Activated T-cell treated with anti-CD3 and anti-CD28 coated beads, Interleukin-2, amount 50 U/mL, for 72 hours (primary cell): ENCODE measurements around the gene CKS1B. TPM values are rescaled to one million over a fixed set of nuclear protein-coding genes. Genes with fewer than 3 reads are reported as not detected.

Experiments
- ATAC-seq, 2 donors: fragments of 150-1000 bp; cut with Tn5 transposase; replicated peaks in 1 of 2; 2 replicates each; pipeline ENCODE4 v1.10.0; 2021; ENCODE audit warnings: moderate library complexity in 2 of 2, mild to moderate bottlenecking in 1 of 2
- DNase-seq, 2 donors: peaks; one replicate each; pipeline ENCODE4 v3.0.0; 2021 to 2022; ENCODE audit warnings: mixed read lengths in 1 of 2
- H3K27ac Mint-ChIP-seq: one replicate; pipeline ENCODE4 v1.8.0; 2022; ENCODE audit warnings: mild to moderate bottlenecking, moderate library complexity, mixed read lengths
- H3K27me3 Mint-ChIP-seq: one replicate; pipeline ENCODE4 v1.8.0; 2022; ENCODE audit warnings: low read depth, mixed read lengths
- H3K36me3 Mint-ChIP-seq, 2 donors: one replicate each; pipeline ENCODE4 v1.8.0; 2022; ENCODE audit warnings: mixed read lengths in 2 of 2, mild to moderate bottlenecking in 1 of 2; ENCODE audit not compliant: insufficient read depth in 2 of 2
- H3K4me1 Mint-ChIP-seq: one replicate; pipeline ENCODE4 v1.8.0; 2022; ENCODE audit warnings: low read depth, mixed read lengths
- H3K4me3 Mint-ChIP-seq, 2 donors: one replicate each; pipeline ENCODE4 v1.8.0; 2022; ENCODE audit warnings: mild to moderate bottlenecking in 2 of 2, mixed read lengths in 2 of 2, moderate library complexity in 2 of 2
- H3K9me3 Mint-ChIP-seq, 2 donors: one replicate each; pipeline ENCODE4 v1.8.0; 2022; ENCODE audit warnings: mixed read lengths in 2 of 2
- total RNA-seq, 2 donors: library from RNA; stranded (reverse); gene quantifications; one replicate each; pipeline ENCODE4 v1.2.3, GENCODE V29; 2022

The CKS1B gene
- 100 to 1,000 TPM; 251 to 304 TPM for total RNA-seq

DNA sequence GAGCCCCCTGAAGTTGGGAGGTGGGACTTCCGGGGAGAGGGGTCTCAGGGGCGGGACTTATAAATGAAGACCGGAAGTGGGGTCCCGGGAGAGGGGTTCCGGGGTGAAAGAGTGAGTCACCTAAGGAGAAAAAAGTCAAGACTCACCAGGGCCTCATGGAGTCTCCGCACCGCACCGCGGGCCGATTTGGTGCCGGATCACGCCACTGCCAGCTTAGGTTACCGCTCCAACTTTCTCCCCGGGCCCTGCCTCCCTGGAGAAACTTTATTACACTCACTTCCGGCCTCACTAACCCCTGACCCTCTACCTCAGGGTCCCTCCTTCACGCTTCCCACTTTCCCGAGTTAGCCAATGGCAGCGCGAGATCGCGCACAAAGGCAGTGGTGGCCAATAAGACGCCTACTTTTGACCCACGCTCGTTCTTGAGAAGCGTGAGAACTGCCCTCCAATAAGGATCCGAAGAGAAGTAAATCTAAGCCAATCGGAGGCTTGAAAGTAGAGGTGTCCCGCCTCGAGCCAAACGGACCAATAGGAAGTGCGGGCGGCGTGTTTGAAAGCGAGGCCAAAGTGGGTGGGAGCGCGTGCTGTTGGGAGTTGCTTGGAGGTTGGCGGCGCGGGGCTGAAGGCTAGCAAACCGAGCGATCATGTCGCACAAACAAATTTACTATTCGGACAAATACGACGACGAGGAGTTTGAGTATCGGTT is at the start of gene CKS1B:
Gene CKS1B, plus strand, starts transcription at position 580 of the 706 bp plus-strand sequence. Its CDS starts 65 bp downstream, at position 645.
- ATAC-seq (peak; percentile 84 to 87), DNase-seq (peak; percentile 92 to 96)
- H3K27me3 Mint-ChIP-seq: no peaks in the 10 kb centered on the region
- H3K4me3 Mint-ChIP-seq: no peak within 1 kb of the TSS
- H3K36me3 Mint-ChIP-seq: peaks cover 3 to 4% of the 10 kb centered on the region in 2 donors
- H3K4me1 Mint-ChIP-seq: peaks cover 33% of the 10 kb centered on the region
- H3K27ac Mint-ChIP-seq: no peak within 1 kb of the TSS
- no peaks in the 10 kb centered on the region for H3K9me3 Mint-ChIP-seq

DNA sequence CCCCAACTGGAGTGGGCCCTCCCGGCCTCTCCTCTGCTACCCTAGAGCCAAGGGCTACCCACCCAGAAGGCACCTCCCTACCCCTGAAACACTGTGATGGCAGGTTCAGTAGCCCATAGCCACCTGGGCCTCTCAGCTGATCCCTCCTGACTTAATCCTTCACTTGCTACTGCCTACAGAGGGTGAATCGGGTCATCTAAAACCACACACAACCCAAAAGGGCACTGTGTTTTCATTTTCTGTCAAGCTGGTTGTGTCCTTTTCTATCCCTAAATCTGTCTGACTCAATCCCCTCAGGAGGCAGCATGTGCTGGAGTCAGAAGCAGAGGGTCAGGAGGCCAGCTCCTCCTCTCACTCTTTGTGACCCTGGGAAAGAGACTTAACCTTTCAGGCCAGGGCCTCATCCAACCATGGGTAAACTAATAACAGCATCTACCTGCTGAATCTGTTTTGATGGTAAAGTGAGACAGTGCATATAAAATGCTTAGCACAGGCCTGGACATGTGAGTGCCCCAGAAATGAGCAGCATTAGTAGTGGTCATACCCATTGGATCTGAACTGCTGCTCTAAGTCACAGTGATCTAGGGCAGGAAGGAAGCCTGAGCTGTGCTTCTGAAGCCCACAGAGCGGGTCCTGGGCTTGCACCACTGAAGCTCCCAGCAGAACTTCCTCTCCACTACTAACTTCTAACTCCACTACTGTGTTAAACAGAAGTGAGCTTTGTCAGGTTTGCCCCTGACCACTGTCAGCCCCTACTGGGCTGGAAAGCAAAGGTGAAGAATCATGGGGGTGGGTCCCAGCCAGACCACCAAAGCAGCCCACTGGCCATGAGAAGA is 48.9 kb upstream of the CKS1B start:
- DNase-seq: no peak
- ATAC-seq: peak in 1 of 2 donors; percentile 44
- peak overlapping the region; percentile 72 for H3K27ac Mint-ChIP-seq
- H3K27me3 Mint-ChIP-seq: no peaks in the 10 kb centered on the region
- H3K4me1 Mint-ChIP-seq: no peaks in the 10 kb centered on the region
- H3K4me3 Mint-ChIP-seq: no peak overlapping the region
- H3K9me3 Mint-ChIP-seq: no peaks in the 10 kb centered on the region
- H3K36me3 Mint-ChIP-seq: peaks cover 6% of the 10 kb centered on the region in 2 donors

GRCh38 chr1:154926201-154926600 is 48.3 kb upstream of the CKS1B start:
- peak overlapping the region; percentile 71 for H3K27ac Mint-ChIP-seq

DNA sequence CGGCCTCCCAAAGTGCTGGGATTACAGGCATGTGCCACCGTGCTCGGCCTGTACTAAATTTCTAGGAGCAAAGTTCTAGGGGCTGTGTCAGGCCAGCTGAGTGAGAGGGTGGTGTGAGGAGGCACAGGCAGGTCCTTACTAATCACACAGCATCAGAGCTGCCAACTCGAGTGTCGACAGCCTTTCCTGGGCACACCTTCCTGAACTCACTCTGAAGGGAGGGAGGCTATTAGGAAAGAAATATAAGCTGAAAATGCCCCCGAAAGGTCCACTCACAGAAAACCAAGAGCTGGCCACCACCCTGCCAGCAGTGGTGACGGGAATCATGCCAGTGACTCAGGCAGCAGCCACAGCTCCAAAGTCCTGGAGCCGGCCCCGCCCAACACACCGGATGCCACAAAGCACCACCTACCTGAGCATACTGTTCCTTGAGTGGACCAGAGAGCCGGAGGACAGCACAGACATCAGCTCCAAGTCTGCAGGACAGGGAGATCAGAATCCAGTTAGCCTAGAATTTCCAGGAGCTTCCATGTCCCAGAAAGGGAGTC is 42.5 kb upstream of the CKS1B start:
- Mint-ChIP-seq H3K36me3 (peaks cover 5 to 7% of the 10 kb centered on the region in 2 donors), H3K4me3 (no peak overlapping the region), H3K9me3 (no peaks in the 10 kb centered on the region), H3K4me1 (peaks cover 22% of the 10 kb centered on the region), H3K27ac (no peak overlapping the region), H3K27me3 (no peaks in the 10 kb centered on the region)
- no peak for DNase-seq
- ATAC-seq: no peak

More at GRCh38 chr1:154926201-154926600, 48.3 kb upstream of the CKS1B start:
- Mint-ChIP-seq H3K9me3 (no peaks in the 10 kb centered on the region), H3K27me3 (no peaks in the 10 kb centered on the region), H3K4me3 (no peak overlapping the region), H3K36me3 (peaks cover 6% of the 10 kb centered on the region in 2 donors), H3K4me1 (no peaks in the 10 kb centered on the region)
- DNase-seq (no peak), ATAC-seq (no peak)

- H3K4me3 Mint-ChIP-seq: peak overlapping the region; percentile 15 to 23
- DNase-seq (no peak), ATAC-seq (no peak)
- H3K9me3 Mint-ChIP-seq: no peaks in the 10 kb centered on the region
- H3K27ac Mint-ChIP-seq: peak overlapping the region; percentile 32
- peaks cover 2 to 3% of the 10 kb centered on the region in 2 donors for H3K36me3 Mint-ChIP-seq
- H3K27me3 Mint-ChIP-seq: no peaks in the 10 kb centered on the region
- peaks cover 44% of the 10 kb centered on the region for H3K4me1 Mint-ChIP-seq
Measured at GRCh38 chr1:154934358-154934948, 40.0 kb upstream of the CKS1B start.

- no peaks in the 10 kb centered on the region for H3K9me3 Mint-ChIP-seq
- H3K27me3 Mint-ChIP-seq: no peaks in the 10 kb centered on the region
- peak overlapping the region; percentile 98 for H3K27ac Mint-ChIP-seq
- DNase-seq (no peak), ATAC-seq (no peak)
- peaks cover 2 to 3% of the 10 kb centered on the region in 2 donors for H3K36me3 Mint-ChIP-seq
- peak overlapping the region; percentile 93 to 98 for H3K4me3 Mint-ChIP-seq
- peaks cover 57% of the 10 kb centered on the region for H3K4me1 Mint-ChIP-seq
Measured at GRCh38 chr1:154935749-154936554, 38.5 kb upstream of the CKS1B start.

DNA sequence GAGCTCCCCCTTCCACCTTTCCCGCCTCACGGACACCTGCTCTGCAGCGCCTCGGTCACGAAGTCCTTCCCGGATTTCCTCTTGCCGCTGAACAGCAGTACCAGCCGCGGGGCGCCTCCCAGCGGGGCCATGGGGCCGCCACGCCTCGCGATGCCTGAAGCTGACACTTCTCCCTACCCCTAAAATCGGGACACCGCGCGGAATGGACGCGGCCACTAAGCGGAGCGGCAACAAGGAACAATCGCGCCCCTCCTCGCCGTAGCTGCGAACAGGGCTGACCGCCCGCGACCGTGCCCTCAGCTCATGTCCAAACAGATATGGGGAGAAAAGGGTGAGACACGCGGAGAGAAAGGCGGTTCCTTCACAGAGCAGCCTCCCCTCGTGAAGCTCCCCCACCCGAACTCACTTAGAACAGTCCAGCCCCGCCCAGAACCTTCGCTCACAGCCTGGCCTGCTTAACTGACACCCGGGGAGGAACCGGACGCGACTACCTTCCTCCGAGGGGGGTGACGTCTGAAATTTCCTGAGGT is 37.9 kb upstream of the CKS1B start, which contains the start of gene PMVK:
Gene PMVK, minus strand, starts transcription at position 165 of the 530 bp plus-strand sequence. Its CDS starts 34 bp downstream, at position 131.
- no peaks in the 10 kb centered on the region for H3K27me3 Mint-ChIP-seq
- peaks cover 64% of the 10 kb centered on the region for H3K4me1 Mint-ChIP-seq
- H3K4me3 Mint-ChIP-seq: peak within 1 kb of the TSS; percentile 93 to 98
- H3K9me3 Mint-ChIP-seq: no peaks in the 10 kb centered on the region
- peak; percentile 94 to 96 for DNase-seq
- ATAC-seq: peak; percentile 82 to 84
- peaks cover 2 to 3% of the 10 kb centered on the region in 2 donors for H3K36me3 Mint-ChIP-seq
- H3K27ac Mint-ChIP-seq: peak within 1 kb of the TSS; percentile 98

GRCh38 chr1:154937085-154937987 is 37.1 kb upstream of the CKS1B start:
- DNase-seq (peak; percentile 92 to 95), ATAC-seq (peak; percentile 82 to 85)
- H3K4me3 Mint-ChIP-seq: peak overlapping the region; percentile 93 to 98
- H3K27ac Mint-ChIP-seq: peak overlapping the region; percentile 98
- H3K27me3 Mint-ChIP-seq: no peaks in the 10 kb centered on the region
- peaks cover 71% of the 10 kb centered on the region for H3K4me1 Mint-ChIP-seq
- H3K36me3 Mint-ChIP-seq: peaks cover 2 to 3% of the 10 kb centered on the region in 2 donors
- H3K9me3 Mint-ChIP-seq: no peaks in the 10 kb centered on the region

DNA sequence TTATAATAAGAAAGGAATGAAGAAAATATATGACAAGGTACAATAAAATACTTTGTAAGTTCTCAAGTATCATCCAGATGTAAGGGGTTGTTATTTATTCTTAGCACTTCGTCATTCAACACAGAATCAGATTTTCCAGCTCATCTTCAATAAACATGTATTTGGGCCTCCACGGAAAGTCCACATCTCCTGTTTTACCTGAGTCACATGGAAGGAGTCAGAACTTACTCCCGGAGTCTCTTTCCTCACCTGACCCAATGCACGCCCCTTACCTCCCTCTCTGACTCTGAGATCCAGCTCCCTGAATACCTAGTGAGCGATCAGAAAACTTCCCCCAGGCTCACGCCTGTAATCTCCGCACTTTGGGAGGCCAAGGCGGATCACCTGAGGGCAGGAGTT is 36.5 kb upstream of the CKS1B start:
- no peak for ATAC-seq
- H3K27ac Mint-ChIP-seq: peak overlapping the region; percentile 98
- no peaks in the 10 kb centered on the region for H3K9me3 Mint-ChIP-seq
- peak overlapping the region; percentile 93 to 98 for H3K4me3 Mint-ChIP-seq
- H3K36me3 Mint-ChIP-seq: peaks cover 2 to 3% of the 10 kb centered on the region in 2 donors
- no peak for DNase-seq
- H3K4me1 Mint-ChIP-seq: peaks cover 77% of the 10 kb centered on the region
- H3K27me3 Mint-ChIP-seq: no peaks in the 10 kb centered on the region

- H3K4me3 Mint-ChIP-seq: peak overlapping the region; percentile 93 to 98
- H3K27ac Mint-ChIP-seq: peak overlapping the region; percentile 98
- peaks cover 86% of the 10 kb centered on the region for H3K4me1 Mint-ChIP-seq
- H3K27me3 Mint-ChIP-seq: no peaks in the 10 kb centered on the region
- ATAC-seq (no peak), DNase-seq (no peak)
- H3K36me3 Mint-ChIP-seq: peaks cover 2 to 3% of the 10 kb centered on the region in 2 donors
- H3K9me3 Mint-ChIP-seq: no peaks in the 10 kb centered on the region
Measured at GRCh38 chr1:154938604-154939399, 35.7 kb upstream of the CKS1B start.

- Mint-ChIP-seq H3K27me3 (no peaks in the 10 kb centered on the region), H3K9me3 (no peaks in the 10 kb centered on the region), H3K27ac (peak overlapping the region; percentile 67), H3K4me1 (peaks cover 80% of the 10 kb centered on the region), H3K36me3 (peaks cover 2 to 3% of the 10 kb centered on the region in 2 donors), H3K4me3 (peak overlapping the region; percentile 57 to 74)
- DNase-seq (no peak), ATAC-seq (no peak)
Measured at GRCh38 chr1:154940213-154940560, 34.3 kb upstream of the CKS1B start.
